Lung (tissue), 5 donors: ENCODE measurements around the gene KIF24. TPM values are rescaled to one million over a fixed set of nuclear protein-coding genes. Genes with fewer than 3 reads are reported as not detected.

ENCODE experiments used
- polyA plus RNA-seq, 2 donors: library from polyadenylated mRNA; stranded (reverse); fragments of 200-250 nt; gene quantifications; one replicate each; pipeline ENCODE4 v1.2.1, GENCODE V29; 2013
- small RNA-seq: library from RNA; depleted of rRNA; stranded (forward); fragments of <200 nt; gene quantifications from one replicate; pipeline ENCODE3, GENCODE V24; 2014; ENCODE audit warnings: low replicate concordance
- total RNA-seq, 2 donors: library from RNA; depleted of rRNA in 1 of 2; stranded (reverse); fragments of >200 nt in 1 of 2; gene quantifications; one replicate each; pipeline ENCODE4 v1.2.1, GENCODE V29; 2014 to 2021
- donor health status: Bipolar disorder and iron deficiency.
- donor health status: healthy.
- donor health status: DM: yes; HTN: yes; CAD: no.

Gene KIF24
- total and polyA plus RNA-seq, 4 donors: 0.63 to 4.3 (median 1.9) TPM

Small RNAs within 50 kb of the gene (small RNA-seq; reads per million reads assigned to genes)
- gene RNU2-50P: not detected

Other genes starting within 250 kb of the KIF24 start
- gene DCAF12, start 202.6 kb downstream of the KIF24 start, total RNA-seq: 10 to 100 TPM; 34.3 to 53.1 TPM
- gene DCAF12, start 202.6 kb downstream of the KIF24 start, polyA plus RNA-seq: 10 to 100 TPM; 14.1 to 25.3 TPM
- 10 to 100 TPM; 39.2 to 46.4 TPM for gene UBAP1, start 150.2 kb downstream of the KIF24 start, total RNA-seq
- 10 to 100 TPM; 25.6 to 53.9 TPM for gene UBAP1, start 150.2 kb downstream of the KIF24 start, polyA plus RNA-seq
- 10 to 100 TPM; 11.7 to 12.5 TPM for gene NUDT2, start 301 bp upstream of the KIF24 start, total RNA-seq
- gene NUDT2, start 301 bp upstream of the KIF24 start, polyA plus RNA-seq: 10 to 100 TPM; 18.7 to 20.1 TPM
- gene MYORG, start 47.6 kb upstream of the KIF24 start, total RNA-seq: 10 to 100 TPM in 1 of 2 donors, 1 to 10 TPM in 1; 6.6 to 12.2 TPM
- 1 to 10 TPM; 1.4 to 3.1 TPM for gene MYORG, start 47.6 kb upstream of the KIF24 start, polyA plus RNA-seq
- gene FAM219A, start 129.3 kb upstream of the KIF24 start, total RNA-seq: 10 to 100 TPM in 1 of 2 donors, 1 to 10 TPM in 1; 8.5 to 28.3 TPM
- 10 to 100 TPM; 10.3 to 16.4 TPM for gene FAM219A, start 129.3 kb upstream of the KIF24 start, polyA plus RNA-seq
- 10 to 100 TPM; 12.8 to 26.2 TPM for gene DNAI1, start 129.5 kb upstream of the KIF24 start, total RNA-seq
- gene DNAI1, start 129.5 kb upstream of the KIF24 start, polyA plus RNA-seq: 1 to 10 TPM; 4.6 to 5.6 TPM
- under 1 TPM; 0.55 to 0.85 TPM for gene ENHO, start 193.7 kb upstream of the KIF24 start, total RNA-seq
- 1 to 10 TPM in 1 of 2 donors, under 1 TPM in 1; 0.29 to 1.4 TPM for gene ENHO, start 193.7 kb upstream of the KIF24 start, polyA plus RNA-seq